ENCODE measurements around the gene HPCA. TPM values are rescaled to one million over a fixed set of nuclear protein-coding genes. Genes with fewer than 3 reads are reported as not detected.

Gene HPCA
- total and polyA plus RNA-seq, 2 donors (not counting 3 experiments of a cell fraction or from before 2014, with no cell fraction given), result not detected

GRCh38 chr1:32873484-32873883 lies 12.8 kb upstream of the HPCA start:
- no peaks in the 10 kb centered on the region for H3K9me3 ChIP-seq (replicated peaks; ENCODE audit: control insufficient read depth, insufficient read depth, low read length)
- no peaks in the 10 kb centered on the region for H3K36me3 ChIP-seq (ENCODE audit: control insufficient read depth in 2 of 2, extremely low read depth in 1 of 2, insufficient read depth in 2 of 2, low read length in 2 of 2)
- DNase-seq (ENCODE audit: low read depth, low spot score) (no peak), FAIRE-seq (no peak)
- TF ChIP-seq FOS (IDR thresholded peaks at IDR 0.05; ENCODE audit: borderline replicate concordance, insufficient read depth, low read length) (no peak), CTCF (IDR thresholded peaks at IDR 0.05; ENCODE audit: extremely low read depth in 1 of 2, insufficient read depth in 1 of 2, low read depth in 1 of 2, low read length in 2 of 2) (no peak), JUN (IDR thresholded peaks at IDR 0.05; ENCODE audit: borderline replicate concordance, insufficient read depth, insufficient read length, low read depth) (no peak), MAX (IDR thresholded peaks at IDR 0.05; ENCODE audit: insufficient read depth, insufficient read length) (no peak), GATA2 (IDR thresholded peaks at IDR 0.05; ENCODE audit: insufficient read depth, insufficient read length, low read depth, low read length) (no peak), EZH2 (IDR thresholded peaks at IDR 0.05; ENCODE audit: borderline replicate concordance, low read depth, low read length, severe bottlenecking) (no peak), POLR2AphosphoS5 (IDR thresholded peaks at IDR 0.05; ENCODE audit: insufficient read depth, low read depth, low read length) (no peak)
- no peak overlapping the region for H2AFZ ChIP-seq (ENCODE audit: low read depth, low read length)
- H3K4me3 ChIP-seq (replicated peaks in 1 of 3; ENCODE audit: insufficient read depth in 1 of 3, low read depth in 1 of 3, low read length in 3 of 3), result no peak overlapping the region
- dilution Hi-C loops (cut with MboI; ENCODE audit: extremely low pct_ligation_motif_present, low sequenced_read_pairs) (no loop called here), intact Hi-C loops (cut with micrococcal nuclease) (loop anchor here (2.0 kb wide), 2 partner anchors 45 to 473 kb away; no protein-coding TSS in a partner anchor)
- H3K79me2 ChIP-seq (ENCODE audit: control insufficient read depth, insufficient read depth, low read length), result no peaks in the 10 kb centered on the region
- no peaks in the 10 kb centered on the region for H3K9me1 ChIP-seq (replicated peaks; ENCODE audit: control insufficient read depth, extremely low read depth, insufficient read depth, low read length)
- BruUV-seq (replicated peaks), result no TSS peak
- no peak overlapping the region for H3K4me2 ChIP-seq (ENCODE audit: insufficient read depth, low read length)
- ChIA-PET POLR2A (no interaction called here), CTCF (interaction anchor here (0.6 to 3.2 kb wide), 20 partner anchors 8 to 472 kb away, joined by 3 to 24 read pairs (median 4); no protein-coding TSS in a partner anchor)
- H3K27me3 ChIP-seq (ENCODE audit: control insufficient read depth in 2 of 2, insufficient read depth in 2 of 2, low read length in 2 of 2), result peaks cover 14 to 17% of the 10 kb centered on the region in 2 experiments
- H3K4me1 ChIP-seq (ENCODE audit: control insufficient read depth, extremely low read depth, insufficient read depth, low read length), result no peaks in the 10 kb centered on the region
- H3K27ac ChIP-seq (ENCODE audit: insufficient read depth, low read depth, low read length), result no peak overlapping the region
- H3K9ac ChIP-seq (replicated peaks; ENCODE audit: extremely low read depth, insufficient read depth, low read length), result no peak overlapping the region
- no peaks in the 10 kb centered on the region for H4K20me1 ChIP-seq (replicated peaks; ENCODE audit: control insufficient read depth, extremely low read depth, insufficient read depth, low read length)

All from endothelial cell of umbilical vein (primary cell).